GM19324 (cell line): ENCODE data around the gene YTHDC1.

ENCODE experiments used
- ATAC-seq: cut with Tn5 transposase; IDR thresholded peaks from one replicate; pipeline ENCODE4 v1.9.1; 2021; ENCODE audit warnings: mild to moderate bottlenecking, moderate library complexity; ENCODE audit not compliant: unreplicated experiment, low FRiP score

YTHDC1 gene

GRCh38 chr4:68360231-68360968, 10.5 kb upstream of the YTHDC1 start:
- ATAC-seq = no peak

- peak; percentile 93 for ATAC-seq
These were observed 9.6 kb upstream of the YTHDC1 start for GRCh38 chr4:68359508-68359907.

GRCh38 chr4:68358988-68359387, 9.1 kb upstream of the YTHDC1 start:
- ATAC-seq = no peak

GRCh38 chr4:68352791-68353190, 2.9 kb upstream of the YTHDC1 start:
- ATAC-seq = no peak

- ATAC-seq = peak; percentile 10
These were observed 626 bp downstream of the YTHDC1 start for GRCh38 chr4:68349279-68349648.

GRCh38 chr4:68348577-68348976, 1.3 kb downstream of the YTHDC1 start:
- ATAC-seq = no peak

GRCh38 chr4:68347845-68348244, 2.0 kb downstream of the YTHDC1 start:
- ATAC-seq = no peak

GRCh38 chr4:68346461-68346860, 3.4 kb downstream of the YTHDC1 start:
- ATAC-seq = no peak

GRCh38 chr4:68344785-68345184, 5.1 kb downstream of the YTHDC1 start:
- no peak for ATAC-seq

GRCh38 chr4:68344049-68344448, 5.8 kb downstream of the YTHDC1 start:
- no peak for ATAC-seq

GRCh38 chr4:68342134-68342533, 7.8 kb downstream of the YTHDC1 start:
- ATAC-seq = no peak

- no peak for ATAC-seq
These were observed 11.3 kb downstream of the YTHDC1 start for GRCh38 chr4:68338625-68339024.

- no peak for ATAC-seq
These were observed 12.4 kb downstream of the YTHDC1 start for GRCh38 chr4:68337522-68337921.

- no peak for ATAC-seq
These were observed 12.9 kb downstream of the YTHDC1 start for GRCh38 chr4:68337004-68337403.

- ATAC-seq = no peak
These were observed 13.4 kb downstream of the YTHDC1 start for GRCh38 chr4:68336530-68336929.

GRCh38 chr4:68326141-68326540, 23.7 kb downstream of the YTHDC1 start:
- ATAC-seq = no peak

GRCh38 chr4:68324519-68325262, 25.2 kb downstream of the YTHDC1 start:
- no peak for ATAC-seq

- ATAC-seq = no peak
These were observed 30.9 kb downstream of the YTHDC1 start for GRCh38 chr4:68319040-68319439.

GRCh38 chr4:68316193-68316969, 33.5 kb downstream of the YTHDC1 start:
- ATAC-seq = no peak

GRCh38 chr4:68310651-68311247, 39.1 kb downstream of the YTHDC1 start:
- ATAC-seq = no peak

- no peak for ATAC-seq
These were observed 45.2 kb downstream of the YTHDC1 start for GRCh38 chr4:68304731-68305130.
